MG63 (cell line): ENCODE results near the gene TRPV5. TPM values are rescaled to one million over a fixed set of nuclear protein-coding genes. Genes with fewer than 3 reads are reported as not detected.

Experiments
- DNase-seq: peaks from one replicate; pipeline ENCODE4 v3.0.0-alpha.2; 2020
- H3K27me3 ChIP-seq: fragments of 250-450 bp; sonication (Bioruptor Pico); 2 replicates; pipeline ENCODE4 v1.5.1; 2020; ENCODE audit warnings: mild to moderate bottlenecking, moderate library complexity
- H3K36me3 ChIP-seq: fragments of 250-450 bp; sonication (Bioruptor Pico); 2 replicates; pipeline ENCODE4 v1.5.1; 2020; ENCODE audit warnings: mild to moderate bottlenecking, moderate library complexity
- H3K4me3 ChIP-seq: fragments of 250-450 bp; sonication (Bioruptor Pico); 2 replicates; pipeline ENCODE4 v1.5.1; 2020; ENCODE audit warnings: mild to moderate bottlenecking, moderate library complexity
- H3K9me3 ChIP-seq: fragments of 250-450 bp; sonication (Bioruptor Pico); 2 replicates; pipeline ENCODE4 v1.5.1; 2020; ENCODE audit warnings: mild to moderate bottlenecking, moderate library complexity
- total RNA-seq: library from RNA; depleted of rRNA; stranded (reverse); fragments of >200 nt; shearing (Covaris generic); gene quantifications from 2 replicates; pipeline ENCODE4 v1.2.3, GENCODE V29; 2014; ENCODE audit warnings: low replicate concordance

TRPV5 gene
- total RNA-seq, 1 experiment from 2014 or later, result not detected

GRCh38 chr7:142948603-142949002, 15.1 kb upstream of the TRPV5 start:
- DNase-seq, result no peak
- Histone ChIP-seq H3K9me3 (no peaks in the 10 kb centered on the region), H3K36me3 (no peaks in the 10 kb centered on the region), H3K4me3 (no peak overlapping the region), H3K27me3 (no peaks in the 10 kb centered on the region)

- no peak for DNase-seq
- H3K36me3 ChIP-seq, result no peaks in the 10 kb centered on the region
- no peaks in the 10 kb centered on the region for H3K27me3 ChIP-seq
- H3K4me3 ChIP-seq, result no peak overlapping the region
- H3K9me3 ChIP-seq, result no peaks in the 10 kb centered on the region
These were observed 11.5 kb upstream of the TRPV5 start for GRCh38 chr7:142945001-142945400.

- no peak for DNase-seq
- H3K36me3 ChIP-seq, result no peaks in the 10 kb centered on the region
- no peaks in the 10 kb centered on the region for H3K9me3 ChIP-seq
- no peak overlapping the region for H3K4me3 ChIP-seq
- H3K27me3 ChIP-seq, result no peaks in the 10 kb centered on the region
These were observed 10.2 kb upstream of the TRPV5 start for GRCh38 chr7:142943706-142944268.

GRCh38 chr7:142942746-142943145, 9.2 kb upstream of the TRPV5 start:
- H3K9me3 ChIP-seq, result no peaks in the 10 kb centered on the region
- H3K27me3 ChIP-seq, result no peaks in the 10 kb centered on the region
- H3K36me3 ChIP-seq, result no peaks in the 10 kb centered on the region
- DNase-seq, result no peak
- H3K4me3 ChIP-seq, result no peak overlapping the region

- DNase-seq, result no peak
- Histone ChIP-seq H3K9me3 (no peaks in the 10 kb centered on the region), H3K4me3 (no peak overlapping the region), H3K36me3 (no peaks in the 10 kb centered on the region), H3K27me3 (no peaks in the 10 kb centered on the region)
These were observed 8.0 kb upstream of the TRPV5 start for GRCh38 chr7:142941541-142941940.

- DNase-seq, result no peak
- Histone ChIP-seq H3K36me3 (no peaks in the 10 kb centered on the region), H3K4me3 (no peak overlapping the region), H3K9me3 (no peaks in the 10 kb centered on the region), H3K27me3 (no peaks in the 10 kb centered on the region)
These were observed 7.5 kb upstream of the TRPV5 start for GRCh38 chr7:142940966-142941535.

- no peak within 1 kb of the TSS for H3K4me3 ChIP-seq
- no peaks in the 10 kb centered on the region for H3K27me3 ChIP-seq
- H3K9me3 ChIP-seq, result no peaks in the 10 kb centered on the region
- H3K36me3 ChIP-seq, result no peaks in the 10 kb centered on the region
- no peak for DNase-seq
These were observed 5.8 kb upstream of the TRPV5 start, which contains the start of gene LLCFC1 for GRCh38 chr7:142939226-142939910. Gene LLCFC1 (plus strand): TSS chr7:142939484. CDS start chr7:142939622, 138 bp downstream.

- H3K36me3 ChIP-seq, result no peaks in the 10 kb centered on the region
- H3K9me3 ChIP-seq, result no peaks in the 10 kb centered on the region
- no peak for DNase-seq
- no peaks in the 10 kb centered on the region for H3K27me3 ChIP-seq
- H3K4me3 ChIP-seq, result no peak overlapping the region
These were observed 5.1 kb upstream of the TRPV5 start for GRCh38 chr7:142938611-142939010.

- no peaks in the 10 kb centered on the region for H3K27me3 ChIP-seq
- no peak overlapping the region for H3K4me3 ChIP-seq
- DNase-seq, result no peak
- H3K36me3 ChIP-seq, result no peaks in the 10 kb centered on the region
- no peaks in the 10 kb centered on the region for H3K9me3 ChIP-seq
These were observed 2.5 kb upstream of the TRPV5 start for GRCh38 chr7:142935941-142936565.

GRCh38 chr7:142934056-142934455, 510 bp upstream of the TRPV5 start:
- Histone ChIP-seq H3K9me3 (no peaks in the 10 kb centered on the region), H3K36me3 (no peaks in the 10 kb centered on the region), H3K4me3 (no peak overlapping the region), H3K27me3 (no peaks in the 10 kb centered on the region)
- DNase-seq, result no peak

GRCh38 chr7:142933092-142933475, 462 bp downstream of the TRPV5 start:
- DNase-seq, result no peak
- Histone ChIP-seq H3K27me3 (no peaks in the 10 kb centered on the region), H3K36me3 (no peaks in the 10 kb centered on the region), H3K4me3 (no peak overlapping the region), H3K9me3 (no peaks in the 10 kb centered on the region)

GRCh38 chr7:142932386-142933091, 1.0 kb downstream of the TRPV5 start:
- no peak overlapping the region for H3K4me3 ChIP-seq
- no peak for DNase-seq
- H3K36me3 ChIP-seq, result no peaks in the 10 kb centered on the region
- no peaks in the 10 kb centered on the region for H3K9me3 ChIP-seq
- no peaks in the 10 kb centered on the region for H3K27me3 ChIP-seq

GRCh38 chr7:142930126-142930730, 3.3 kb downstream of the TRPV5 start:
- Histone ChIP-seq H3K4me3 (no peak overlapping the region), H3K27me3 (no peaks in the 10 kb centered on the region), H3K9me3 (no peaks in the 10 kb centered on the region), H3K36me3 (no peaks in the 10 kb centered on the region)
- DNase-seq, result no peak

- Histone ChIP-seq H3K9me3 (no peaks in the 10 kb centered on the region), H3K36me3 (no peaks in the 10 kb centered on the region), H3K4me3 (no peak overlapping the region), H3K27me3 (no peaks in the 10 kb centered on the region)
- DNase-seq, result no peak
These were observed 5.6 kb downstream of the TRPV5 start for GRCh38 chr7:142927949-142928348.

- H3K27me3 ChIP-seq, result no peaks in the 10 kb centered on the region
- H3K4me3 ChIP-seq, result no peak overlapping the region
- no peaks in the 10 kb centered on the region for H3K36me3 ChIP-seq
- DNase-seq, result no peak
- no peaks in the 10 kb centered on the region for H3K9me3 ChIP-seq
These were observed 6.3 kb downstream of the TRPV5 start for GRCh38 chr7:142927085-142927745.

GRCh38 chr7:142925413-142925812, 8.1 kb downstream of the TRPV5 start:
- H3K4me3 ChIP-seq, result no peak overlapping the region
- DNase-seq, result no peak
- H3K36me3 ChIP-seq, result no peaks in the 10 kb centered on the region
- H3K27me3 ChIP-seq, result no peaks in the 10 kb centered on the region
- no peaks in the 10 kb centered on the region for H3K9me3 ChIP-seq
